ENCODE results near the gene ZNF865. TPM values are rescaled to one million over a fixed set of nuclear protein-coding genes. Genes with fewer than 3 reads are reported as not detected.
A peak's percentile ranks its signal among the peaks of the same experiment; 100 is the strongest.

ZNF865 gene
- total and polyA plus RNA-seq, 10 of the 15 experiments (the other 5 are each of a cell fraction or from before 2014, with no cell fraction given), result 0.02 to 18.3 (median 0.90) TPM

DNA sequence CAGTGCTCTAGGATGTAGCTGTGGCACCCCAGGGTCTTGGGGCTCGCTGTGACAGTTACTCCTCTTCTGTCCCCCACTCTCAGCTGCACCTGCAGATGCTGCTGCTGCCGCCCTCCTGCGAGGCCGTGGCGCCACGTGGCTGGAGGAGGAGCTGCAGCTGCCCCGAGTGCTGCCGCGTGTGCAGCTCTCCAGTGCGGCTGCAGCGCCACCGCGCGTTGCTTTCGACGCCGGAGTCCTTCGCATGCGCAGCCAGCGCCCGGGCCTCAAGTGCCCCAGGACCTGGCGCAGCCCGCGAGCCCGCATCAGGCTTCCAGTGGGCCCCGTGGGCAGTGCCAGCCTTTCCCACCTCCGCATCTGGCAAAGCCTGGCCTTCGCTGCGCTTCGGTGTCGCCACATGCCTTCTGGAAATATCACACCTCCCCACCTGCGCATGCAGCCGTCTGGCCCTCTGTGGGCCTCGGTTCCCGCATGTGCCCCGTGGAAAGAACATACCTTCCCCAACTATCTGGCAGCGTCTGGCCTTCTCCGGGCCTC lies 34.7 kb downstream of the ZNF865 start (continued):
- TF ChIP-seq, protein P1, sequence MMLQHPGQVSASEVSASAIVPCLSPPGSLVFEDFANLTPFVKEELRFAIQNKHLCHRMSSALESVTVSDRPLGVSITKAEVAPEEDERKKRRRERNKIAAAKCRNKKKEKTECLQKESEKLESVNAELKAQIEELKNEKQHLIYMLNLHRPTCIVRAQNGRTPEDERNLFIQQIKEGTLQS (IDR thresholded peaks at IDR 0.05; ENCODE audit: borderline replicate concordance, extremely low read depth, low read depth, low read length), result 0 out of 2 replicates have a peak, but pooled peaks have one; percentile 1
- TF ChIP-seq, protein P2, sequence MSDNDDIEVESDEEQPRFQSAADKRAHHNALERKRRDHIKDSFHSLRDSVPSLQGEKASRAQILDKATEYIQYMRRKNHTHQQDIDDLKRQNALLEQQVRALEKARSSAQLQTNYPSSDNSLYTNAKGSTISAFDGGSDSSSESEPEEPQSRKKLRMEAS (IDR thresholded peaks at IDR 0.05; ENCODE audit: low read depth, low read length), result peak; percentile 68; the same call in 1 of the 2 replicates

DNA sequence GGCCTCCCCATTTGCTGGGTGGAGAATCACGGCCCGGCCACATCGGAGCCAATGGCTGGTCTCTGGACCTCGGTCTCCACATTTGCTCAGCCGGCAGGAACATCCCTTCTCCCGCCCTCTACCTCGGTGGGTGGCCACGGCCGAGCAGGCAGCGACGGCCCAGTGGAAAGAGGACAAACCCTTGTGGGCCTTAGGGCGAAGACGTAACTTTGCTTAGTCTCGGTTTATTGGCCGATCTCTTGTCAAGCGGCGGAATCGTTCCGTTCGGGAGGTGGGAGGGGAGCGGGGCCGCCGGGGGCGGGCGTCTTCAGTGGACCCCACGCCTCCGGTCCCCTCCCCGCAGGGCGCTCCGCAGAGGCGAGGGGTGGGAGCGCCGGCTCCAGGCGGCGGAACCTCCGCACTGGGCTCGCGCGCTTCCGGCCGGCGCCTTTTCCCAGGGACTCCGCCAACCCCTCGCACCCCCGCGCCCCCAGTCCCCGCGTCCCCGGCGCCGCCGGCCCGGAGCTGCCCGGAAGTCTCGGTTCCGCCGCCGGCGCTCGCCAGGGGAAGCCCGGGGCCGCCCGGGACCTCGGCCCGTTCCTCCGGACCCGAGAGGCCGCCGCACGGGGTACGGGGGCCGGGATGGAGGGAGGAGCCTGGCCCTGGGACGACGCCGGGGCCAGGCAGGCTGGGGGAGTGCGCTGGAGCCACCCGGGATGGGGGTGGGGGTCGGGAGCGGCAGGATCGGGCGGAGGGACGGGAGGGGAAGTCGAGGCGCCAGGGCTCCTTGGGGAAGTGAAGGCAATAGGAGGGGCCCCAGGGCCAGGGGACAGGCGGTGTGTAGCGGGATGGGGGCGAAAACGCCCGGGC lies 35.4 kb downstream of the ZNF865 start, which contains the start of gene ZNF580:
Gene ZNF580, plus strand, starts transcription at position 426 of the 849 bp plus-strand sequence. CDS start 1,507 bp downstream, outside the sequence.
- under 1% methylated on average over 64 of the region's 89 CpGs for WGBS (ENCODE audit: insufficient coverage, insufficient replicate concordance, low lambda C conversion rate, missing lambda C conversion rate)
- ChIA-PET POLR2A (interaction anchor here (0.6 to 2.1 kb wide), 4 partner anchors 9 to 1314 kb away, joined by 3 to 6 read pairs (median 5); no protein-coding TSS in a partner anchor), RAD21 (ENCODE audit: unreplicated experiment) (no interaction called here), CTCF (no interaction called here), SMC1A (ENCODE audit: uncharacterized antibody, unreplicated experiment) (no interaction called here)
- Histone ChIP-seq H3K9me3 (replicated peaks; ENCODE audit: control insufficient read depth, insufficient read depth, low read length) (no peaks in the 10 kb centered on the region), H2AFZ (ENCODE audit: control insufficient read depth, low read depth, low read length) (peak within 1 kb of the TSS; percentile 39; the same call in 1 of the 2 replicates), H3K4me3 (peak within 1 kb of the TSS; percentile 95), H4K20me1 (ENCODE audit: control insufficient read depth, insufficient read depth) (no peaks in the 10 kb centered on the region), H3K79me2 (ENCODE audit: control insufficient read depth, insufficient read depth, low read length) (peaks cover 68% of the 10 kb centered on the region), H3K4me1 (ENCODE audit: control insufficient read depth, insufficient read depth, low read length) (peaks cover 43% of the 10 kb centered on the region), H3K9ac (ENCODE audit: control insufficient read depth, insufficient read depth, low read length) (peak within 1 kb of the TSS; percentile 86), H3K4me2 (ENCODE audit: control insufficient read depth, insufficient read depth) (peak within 1 kb of the TSS; percentile 97), H3K27me3 (replicated peaks in 1 of 2; ENCODE audit: control insufficient read depth in 2 of 2, insufficient read depth in 2 of 2, low read length in 1 of 2) (no peaks in the 10 kb centered on the region), H3K27ac (ENCODE audit: control insufficient read depth, insufficient read depth) (peak within 1 kb of the TSS; percentile 64), H3K36me3 (ENCODE audit: control insufficient read depth in 2 of 2, insufficient read depth in 2 of 2, low read length in 1 of 2) (0 out of 4 replicates have a peak, but pooled peaks cover 0 to 2% of the 10 kb centered on the region in 2 experiments)
- FAIRE-seq (no peak), DNase-seq (ENCODE audit: low read depth, low spot score) (no peak), ATAC-seq (peak; percentile 48)
- in situ Hi-C loops (cut with MboI), result no loop called here
- intact Hi-C loops (cut with micrococcal nuclease; ENCODE audit: unreplicated experiment), result loop anchor here (5.0 kb wide), 2 partner anchors 36 to 38 kb away; partner anchors contain the start of genes EPN1 and ZNF524
- BruUV-seq (replicated peaks), result no TSS peak
- TF ChIP-seq, protein P3, sequence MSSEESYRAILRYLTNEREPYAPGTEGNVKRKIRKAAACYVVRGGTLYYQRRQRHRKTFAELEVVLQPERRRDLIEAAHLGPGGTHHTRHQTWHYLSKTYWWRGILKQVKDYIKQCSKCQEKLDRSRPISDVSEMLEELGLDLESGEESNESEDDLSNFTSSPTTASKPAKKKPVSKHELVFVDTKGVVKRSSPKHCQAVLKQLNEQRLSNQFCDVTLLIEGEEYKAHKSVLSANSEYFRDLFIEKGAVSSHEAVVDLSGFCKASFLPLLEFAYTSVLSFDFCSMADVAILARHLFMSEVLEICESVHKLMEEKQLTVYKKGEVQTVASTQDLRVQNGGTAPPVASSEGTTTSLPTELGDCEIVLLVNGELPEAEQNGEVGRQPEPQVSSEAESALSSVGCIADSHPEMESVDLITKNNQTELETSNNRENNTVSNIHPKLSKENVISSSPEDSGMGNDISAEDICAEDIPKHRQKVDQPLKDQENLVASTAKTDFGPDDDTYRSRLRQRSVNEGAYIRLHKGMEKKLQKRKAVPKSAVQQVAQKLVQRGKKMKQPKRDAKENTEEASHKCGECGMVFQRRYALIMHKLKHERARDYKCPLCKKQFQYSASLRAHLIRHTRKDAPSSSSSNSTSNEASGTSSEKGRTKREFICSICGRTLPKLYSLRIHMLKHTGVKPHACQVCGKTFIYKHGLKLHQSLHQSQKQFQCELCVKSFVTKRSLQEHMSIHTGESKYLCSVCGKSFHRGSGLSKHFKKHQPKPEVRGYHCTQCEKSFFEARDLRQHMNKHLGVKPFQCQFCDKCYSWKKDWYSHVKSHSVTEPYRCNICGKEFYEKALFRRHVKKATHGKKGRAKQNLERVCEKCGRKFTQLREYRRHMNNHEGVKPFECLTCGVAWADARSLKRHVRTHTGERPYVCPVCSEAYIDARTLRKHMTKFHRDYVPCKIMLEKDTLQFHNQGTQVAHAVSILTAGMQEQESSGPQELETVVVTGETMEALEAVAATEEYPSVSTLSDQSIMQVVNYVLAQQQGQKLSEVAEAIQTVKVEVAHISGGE (CRISPR knock-in tag; IDR thresholded peaks at IDR 0.05), result peak; percentile 86
- TF ChIP-seq NR2F1 (conservative IDR thresholded peaks at IDR 0.05), result 0 out of 2 replicates have a peak, but pooled peaks have one; percentile 22
- TF ChIP-seq, protein P4, sequence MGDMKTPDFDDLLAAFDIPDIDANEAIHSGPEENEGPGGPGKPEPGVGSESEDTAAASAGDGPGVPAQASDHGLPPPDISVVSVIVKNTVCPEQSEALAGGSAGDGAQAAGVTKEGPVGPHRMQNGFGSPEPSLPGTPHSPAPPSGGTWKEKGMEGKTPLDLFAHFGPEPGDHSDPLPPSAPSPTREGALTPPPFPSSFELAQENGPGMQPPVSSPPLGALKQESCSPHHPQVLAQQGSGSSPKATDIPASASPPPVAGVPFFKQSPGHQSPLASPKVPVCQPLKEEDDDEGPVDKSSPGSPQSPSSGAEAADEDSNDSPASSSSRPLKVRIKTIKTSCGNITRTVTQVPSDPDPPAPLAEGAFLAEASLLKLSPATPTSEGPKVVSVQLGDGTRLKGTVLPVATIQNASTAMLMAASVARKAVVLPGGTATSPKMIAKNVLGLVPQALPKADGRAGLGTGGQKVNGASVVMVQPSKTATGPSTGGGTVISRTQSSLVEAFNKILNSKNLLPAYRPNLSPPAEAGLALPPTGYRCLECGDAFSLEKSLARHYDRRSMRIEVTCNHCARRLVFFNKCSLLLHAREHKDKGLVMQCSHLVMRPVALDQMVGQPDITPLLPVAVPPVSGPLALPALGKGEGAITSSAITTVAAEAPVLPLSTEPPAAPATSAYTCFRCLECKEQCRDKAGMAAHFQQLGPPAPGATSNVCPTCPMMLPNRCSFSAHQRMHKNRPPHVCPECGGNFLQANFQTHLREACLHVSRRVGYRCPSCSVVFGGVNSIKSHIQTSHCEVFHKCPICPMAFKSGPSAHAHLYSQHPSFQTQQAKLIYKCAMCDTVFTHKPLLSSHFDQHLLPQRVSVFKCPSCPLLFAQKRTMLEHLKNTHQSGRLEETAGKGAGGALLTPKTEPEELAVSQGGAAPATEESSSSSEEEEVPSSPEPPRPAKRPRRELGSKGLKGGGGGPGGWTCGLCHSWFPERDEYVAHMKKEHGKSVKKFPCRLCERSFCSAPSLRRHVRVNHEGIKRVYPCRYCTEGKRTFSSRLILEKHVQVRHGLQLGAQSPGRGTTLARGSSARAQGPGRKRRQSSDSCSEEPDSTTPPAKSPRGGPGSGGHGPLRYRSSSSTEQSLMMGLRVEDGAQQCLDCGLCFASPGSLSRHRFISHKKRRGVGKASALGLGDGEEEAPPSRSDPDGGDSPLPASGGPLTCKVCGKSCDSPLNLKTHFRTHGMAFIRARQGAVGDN (IDR thresholded peaks at IDR 0.05), result peak; percentile 32; the same call in 1 of the 2 replicates
- TF ChIP-seq ZNF24 (IDR thresholded peaks at IDR 0.05), result peak; percentile 54; the same call in 1 of the 2 replicates
- 0 out of 4 replicates have a peak, but pooled peaks of 1 of the 2 experiments have one; percentile 30 for TF ChIP-seq IKZF2 (IDR thresholded peaks at IDR 0.05)
- TF ChIP-seq NBN (IDR thresholded peaks at IDR 0.05), result no peak
- TF ChIP-seq TAF1 (IDR thresholded peaks at IDR 0.05; ENCODE audit: borderline replicate concordance, low read depth, low read length), result peak; percentile 56; the same call in 1 of the 2 replicates
- TF ChIP-seq TCF3 (IDR thresholded peaks at IDR 0.05; ENCODE audit: borderline replicate concordance, insufficient read depth, low read depth, low read length), result no peak
- peak; percentile 38; the same call in 1 of the 2 replicates for TF ChIP-seq PAX5 (IDR thresholded peaks at IDR 0.05; ENCODE audit: borderline replicate concordance, low read depth, low read length)
- peak; percentile 60; the same call in 1 of the 2 replicates for TF ChIP-seq GABPA (IDR thresholded peaks at IDR 0.05; ENCODE audit: low read depth)
